Esophagus squamous epithelium (tissue), 5 donors: ENCODE results near the gene ZFHX3. TPM values are rescaled to one million over a fixed set of nuclear protein-coding genes. Genes with fewer than 3 reads are reported as not detected.

Experiments
- DNase-seq: peaks from one replicate; lab custom pipeline; 2025; lab: John Stamatoyannopoulos, UW
- H3K27ac ChIP-seq, 4 donors: fragments of 200-600 bp; sonication (generic); one replicate each; pipeline ENCODE4 v1.5.1; 2016 to 2019; ENCODE audit warnings: mild to moderate bottlenecking in 1 of 4
- H3K27me3 ChIP-seq, 4 donors: fragments of 200-600 bp; sonication (generic); 1 replicate in 3 of 4; 2 replicates in 1 of 4; pipeline versions ENCODE4 v1.5.1 to v1.6.0; 2017 to 2021; ENCODE audit warnings: antibody characterized with exemption in 1 of 4
- H3K36me3 ChIP-seq, 3 donors: fragments of 200-600 bp; sonication (generic); one replicate each; pipeline ENCODE4 v1.5.1; 2016 to 2019
- H3K4me1 ChIP-seq, 3 donors: fragments of 200-600 bp; sonication (generic); one replicate each; pipeline ENCODE4 v1.5.1; 2017 to 2019
- H3K4me3 ChIP-seq, 4 donors: fragments of 200-600 bp; sonication (generic); 1 replicate in 3 of 4; 2 replicates in 1 of 4; pipeline ENCODE4 v1.5.1; 2016 to 2019; ENCODE audit warnings: mild to moderate bottlenecking in 2 of 4, moderate library complexity in 1 of 4
- H3K9me3 ChIP-seq, 3 donors: fragments of 200-600 bp; sonication (generic); one replicate each; pipeline ENCODE4 v1.5.1; 2016 to 2019
- POLR2A ChIP-seq, 4 donors: fragments of 450-650 bp; IDR thresholded peaks; one replicate each; pipeline ENCODE4 v1.6.1; 2017; ENCODE audit warnings: antibody characterized with exemption in 4 of 4, mild to moderate bottlenecking in 4 of 4, moderate library complexity in 3 of 4
- WGBS, 2 donors: methylation state at CpG; one replicate each; pipeline ENCODE4 v1.1.5; 2018; 5-methylcytosine and 5-hydroxymethylcytosine counted together
- intact Hi-C: fragments of 100-400 bp; cut with DNase I; formaldehyde crosslinking; loops from one replicate; pipeline ENCODE4 v1.15.0; 2022
- total RNA-seq, 4 donors: library from RNA; depleted of rRNA; stranded (reverse); fragments of >200 nt; gene quantifications; one replicate each; pipeline ENCODE4 v1.1.0, GENCODE V29; 2016
- TF ChIP-seq, protein P1 (sequence below), 6 experiments: fragments of 450-650 bp in 4 of 6; fragments of 200-600 bp in 2 of 6; sonication (generic) in 2 of 6; IDR thresholded peaks; one replicate each; pipeline ENCODE4 v1.5.1; 2016 to 2019; ENCODE audit warnings: antibody characterized with exemption in 6 of 6, mild to moderate bottlenecking in 4 of 6, moderate library complexity in 4 of 6
- donor health status: DM: yes; HTN: yes; CAD: no.

ZFHX3 gene
- total RNA-seq, 4 donors from 2014 or later: 3.5 to 12.8 (median 4.5) TPM

DNA sequence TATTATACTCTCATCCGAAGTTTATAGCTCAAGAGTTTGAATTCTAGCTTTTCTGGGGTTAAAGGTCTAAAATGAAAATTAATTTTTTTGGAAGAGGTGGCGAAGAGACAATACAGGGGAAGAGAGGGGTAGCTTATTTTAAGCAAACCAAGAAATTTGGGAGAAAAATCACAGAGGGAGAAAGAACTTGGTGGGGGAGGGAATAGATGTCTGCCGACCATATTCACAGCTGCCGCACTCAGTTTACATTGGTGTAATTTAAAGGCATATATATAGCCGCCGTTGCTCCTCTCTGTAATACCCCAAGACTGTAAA is 6.5 kb upstream of the ZFHX3 start:
- Histone ChIP-seq H3K27me3 (no peaks in the 10 kb centered on the region), H3K4me3 (peak overlapping the region in 1 of 4 donors; percentile 88), H3K9me3 (no peaks in the 10 kb centered on the region), H3K27ac (peak overlapping the region; percentile 41 to 96 (median 92)), H3K36me3 (no peaks in the 10 kb centered on the region), H3K4me1 (peaks cover 30 to 77% (median 37%) of the 10 kb centered on the region in 3 donors)
- intact Hi-C loops: no loop called here
- no peak for DNase-seq
- 29 to 35% methylated on average over 6 of the region's 6 CpGs for WGBS, 2 donors
- TF ChIP-seq, protein P1, sequence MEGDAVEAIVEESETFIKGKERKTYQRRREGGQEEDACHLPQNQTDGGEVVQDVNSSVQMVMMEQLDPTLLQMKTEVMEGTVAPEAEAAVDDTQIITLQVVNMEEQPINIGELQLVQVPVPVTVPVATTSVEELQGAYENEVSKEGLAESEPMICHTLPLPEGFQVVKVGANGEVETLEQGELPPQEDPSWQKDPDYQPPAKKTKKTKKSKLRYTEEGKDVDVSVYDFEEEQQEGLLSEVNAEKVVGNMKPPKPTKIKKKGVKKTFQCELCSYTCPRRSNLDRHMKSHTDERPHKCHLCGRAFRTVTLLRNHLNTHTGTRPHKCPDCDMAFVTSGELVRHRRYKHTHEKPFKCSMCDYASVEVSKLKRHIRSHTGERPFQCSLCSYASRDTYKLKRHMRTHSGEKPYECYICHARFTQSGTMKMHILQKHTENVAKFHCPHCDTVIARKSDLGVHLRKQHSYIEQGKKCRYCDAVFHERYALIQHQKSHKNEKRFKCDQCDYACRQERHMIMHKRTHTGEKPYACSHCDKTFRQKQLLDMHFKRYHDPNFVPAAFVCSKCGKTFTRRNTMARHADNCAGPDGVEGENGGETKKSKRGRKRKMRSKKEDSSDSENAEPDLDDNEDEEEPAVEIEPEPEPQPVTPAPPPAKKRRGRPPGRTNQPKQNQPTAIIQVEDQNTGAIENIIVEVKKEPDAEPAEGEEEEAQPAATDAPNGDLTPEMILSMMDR (IDR thresholded peaks at IDR 0.05): no peak
- TF ChIP-seq POLR2A (IDR thresholded peaks at IDR 0.05): no peak

DNA sequence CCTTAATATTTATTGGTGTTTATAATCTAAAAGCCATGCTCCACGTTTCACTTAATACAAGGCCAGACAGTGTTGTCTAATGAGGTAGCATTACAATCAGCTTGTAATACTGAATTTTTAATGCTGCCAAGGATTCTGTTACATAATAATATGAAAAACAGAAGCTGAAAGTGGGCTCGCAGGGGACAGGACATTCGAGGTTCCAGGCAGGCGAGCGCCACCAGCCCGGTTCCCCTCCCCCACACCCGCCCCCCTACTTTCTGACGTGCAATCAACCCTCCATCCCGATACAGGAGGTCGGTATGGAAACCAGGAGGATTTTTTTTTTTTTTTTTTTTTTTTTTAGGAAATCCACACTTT is 6.2 kb upstream of the ZFHX3 start:
- Histone ChIP-seq H3K27ac (peak overlapping the region; percentile 19 to 96 (median 86)), H3K9me3 (no peaks in the 10 kb centered on the region), H3K4me1 (peaks cover 30 to 77% (median 37%) of the 10 kb centered on the region in 3 donors), H3K36me3 (no peaks in the 10 kb centered on the region), H3K4me3 (no peak overlapping the region), H3K27me3 (no peaks in the 10 kb centered on the region)
- DNase-seq: no peak
- intact Hi-C loops: no loop called here
- 52 to 55% methylated on average over 10 of the region's 10 CpGs for WGBS, 2 donors
- TF ChIP-seq, protein P1 (IDR thresholded peaks at IDR 0.05): no peak
- TF ChIP-seq POLR2A (IDR thresholded peaks at IDR 0.05): no peak

DNA sequence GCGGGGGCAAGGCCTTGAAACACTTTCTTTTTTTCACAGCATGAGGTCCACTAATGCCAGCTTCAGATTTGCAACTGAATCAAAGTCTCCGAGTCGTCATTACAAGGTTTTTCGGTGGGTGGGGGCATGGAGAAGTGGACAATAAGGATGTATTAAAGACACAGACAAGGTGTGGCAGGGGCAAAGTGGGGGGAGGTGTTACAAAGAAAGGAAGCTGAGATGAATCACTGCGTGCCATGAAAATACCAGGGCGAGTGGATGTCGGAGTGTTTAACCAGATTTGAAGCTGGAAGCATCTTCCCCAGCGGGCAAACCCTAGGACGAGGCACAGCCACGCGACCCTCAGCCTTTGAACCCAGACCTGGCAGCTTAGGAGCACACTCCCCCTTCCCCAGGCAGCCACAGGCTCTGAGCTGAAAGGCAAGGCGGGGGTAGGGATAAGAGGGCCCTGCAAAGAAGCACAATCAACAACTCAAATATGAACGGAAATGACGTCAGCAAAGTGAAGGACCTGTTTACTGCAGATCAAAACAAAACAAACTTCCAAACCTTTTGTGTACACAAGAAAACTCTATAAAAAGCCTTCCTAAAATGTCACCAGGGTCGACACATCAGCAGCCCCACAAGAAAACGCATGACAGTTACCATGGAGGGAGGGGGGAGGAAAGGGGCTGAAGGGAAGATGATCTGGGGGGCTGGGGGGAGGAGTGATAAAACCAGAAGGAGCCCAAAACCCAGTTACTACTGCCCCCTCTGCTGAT is 5.6 kb upstream of the ZFHX3 start:
- intact Hi-C loops: no loop called here
- Histone ChIP-seq H3K27ac (peak overlapping the region; percentile 35 to 96 (median 86)), H3K4me3 (peak overlapping the region in 1 of 4 donors; percentile 6), H3K27me3 (no peaks in the 10 kb centered on the region), H3K36me3 (no peaks in the 10 kb centered on the region), H3K9me3 (no peaks in the 10 kb centered on the region), H3K4me1 (peaks cover 34 to 81% (median 43%) of the 10 kb centered on the region in 3 donors)
- no peak for DNase-seq
- TF ChIP-seq, protein P1 (IDR thresholded peaks at IDR 0.05): no peak
- TF ChIP-seq POLR2A (IDR thresholded peaks at IDR 0.05): no peak
- WGBS, 2 donors: 63 to 64% methylated on average over 16 of the region's 16 CpGs

DNA sequence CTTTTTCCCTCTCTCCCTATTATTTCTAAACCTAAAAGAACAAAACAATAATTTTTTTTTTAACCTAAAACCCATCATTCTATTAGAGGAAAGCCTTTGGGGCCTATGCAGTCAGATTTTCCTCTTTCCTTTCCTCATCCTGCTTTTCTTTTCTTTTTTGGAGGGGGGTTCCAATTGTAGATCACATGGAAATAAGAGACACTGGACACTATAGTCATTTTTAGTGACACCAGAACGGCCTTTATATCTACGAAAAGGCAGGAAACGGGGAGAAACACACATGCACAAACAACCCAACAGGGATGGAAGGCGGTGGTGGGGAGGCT is 5.1 kb upstream of the ZFHX3 start:
- Histone ChIP-seq H3K9me3 (no peaks in the 10 kb centered on the region), H3K27me3 (no peaks in the 10 kb centered on the region), H3K36me3 (no peaks in the 10 kb centered on the region), H3K4me1 (peaks cover 38 to 84% (median 43%) of the 10 kb centered on the region in 3 donors), H3K27ac (peak overlapping the region in 3 of 4 donors; percentile 83 to 96 (median 89)), H3K4me3 (peak overlapping the region in 1 of 4 donors; percentile 6)
- intact Hi-C loops: no loop called here
- no peak for DNase-seq
- no peak for TF ChIP-seq POLR2A (IDR thresholded peaks at IDR 0.05)
- TF ChIP-seq, protein P1 (IDR thresholded peaks at IDR 0.05): no peak
- 68 to 72% methylated on average over 4 of the region's 4 CpGs for WGBS, 2 donors

DNA sequence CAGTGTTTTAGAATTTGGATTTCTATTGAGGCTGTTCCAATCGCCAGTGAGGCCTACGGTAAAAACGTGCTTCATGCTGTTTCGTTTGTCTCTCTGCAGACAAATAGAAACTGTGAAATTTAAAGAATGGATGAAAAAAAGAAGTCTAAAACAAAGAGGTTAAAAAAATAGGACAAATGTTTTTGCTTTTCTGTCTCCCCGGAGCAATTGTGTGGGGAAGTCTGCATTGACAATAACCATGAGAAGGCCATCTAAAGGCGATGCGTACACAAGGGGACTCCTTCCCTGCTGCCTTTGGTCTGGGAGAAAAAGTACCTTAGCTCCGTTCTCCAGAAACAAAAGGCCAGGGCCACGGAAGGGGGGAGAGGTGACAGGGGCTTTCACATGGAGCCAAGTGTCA is 4.6 kb upstream of the ZFHX3 start:
- Histone ChIP-seq H3K27ac (peak overlapping the region in 3 of 4 donors; percentile 83 to 96 (median 89)), H3K27me3 (no peaks in the 10 kb centered on the region), H3K4me3 (no peak overlapping the region), H3K36me3 (no peaks in the 10 kb centered on the region), H3K9me3 (no peaks in the 10 kb centered on the region), H3K4me1 (peaks cover 38 to 86% (median 43%) of the 10 kb centered on the region in 3 donors)
- intact Hi-C loops: no loop called here
- DNase-seq: no peak
- TF ChIP-seq POLR2A (IDR thresholded peaks at IDR 0.05): no peak
- TF ChIP-seq, protein P1 (IDR thresholded peaks at IDR 0.05): no peak
- WGBS, 2 donors: 84 to 86% methylated on average over 9 of the region's 9 CpGs
